ENCODE data around the gene CTTNBP2.

GRCh38 chr7:117839507-117839906, 33.7 kb downstream of the CTTNBP2 start:
- TF ChIP-seq CTCF (IDR thresholded peaks at IDR 0.05), result no peak
- TF ChIP-seq RAD21 (IDR thresholded peaks at IDR 0.05; ENCODE audit: low read length), result no peak
- TF ChIP-seq JUND (IDR thresholded peaks at IDR 0.05), result no peak
- no peak for TF ChIP-seq FOXM1 (IDR thresholded peaks at IDR 0.05; ENCODE audit: low read depth)
- no peak for TF ChIP-seq POLR2AphosphoS5 (IDR thresholded peaks at IDR 0.05; ENCODE audit: low read depth, low read length)
- TF ChIP-seq TAF1 (IDR thresholded peaks at IDR 0.05; ENCODE audit: borderline replicate concordance, low read depth, low read length), result no peak
- TF ChIP-seq EP300 (IDR thresholded peaks at IDR 0.05; ENCODE audit: borderline replicate concordance in 1 of 2, low read depth in 1 of 2, low read length in 1 of 2), result no peak
- TF ChIP-seq YY1 (IDR thresholded peaks at IDR 0.05; ENCODE audit: low read depth), result no peak
- TF ChIP-seq SMC3 (IDR thresholded peaks at IDR 0.05; ENCODE audit: low read depth, low read length), result no peak
- no peak for TF ChIP-seq ELF1 (IDR thresholded peaks at IDR 0.05)
- TF ChIP-seq MAX (IDR thresholded peaks at IDR 0.05; ENCODE audit: low read depth), result no peak
- TF ChIP-seq SIN3A (IDR thresholded peaks at IDR 0.05; ENCODE audit: borderline replicate concordance, low read depth, low read length), result no peak
